ENCODE results near the gene BIN2.

The BIN2 gene

GRCh38 chr12:51253276-51253675 is 70.7 kb downstream of the BIN2 start:
- no peak for DNase-seq

GRCh38 chr12:51247523-51248206 is 76.3 kb downstream of the BIN2 start:
- no peak for DNase-seq

- peak in 1 of 2 experiments; percentile 10 for DNase-seq
These were observed 77.6 kb downstream of the BIN2 start for GRCh38 chr12:51246254-51246853.

- no peak for DNase-seq
These were observed 78.3 kb downstream of the BIN2 start for GRCh38 chr12:51245476-51246253.

- no peak for DNase-seq
These were observed 79.7 kb downstream of the BIN2 start for GRCh38 chr12:51244269-51244668.

- no peak for DNase-seq
These were observed 81.1 kb downstream of the BIN2 start for GRCh38 chr12:51242876-51243275.

- DNase-seq, result no peak
These were observed 81.9 kb downstream of the BIN2 start for GRCh38 chr12:51242120-51242519.

GRCh38 chr12:51240971-51241370 is 83.0 kb downstream of the BIN2 start:
- no peak for DNase-seq

- DNase-seq, result peak; percentile 73 to 94
These were observed 85.3 kb downstream of the BIN2 start, which contains the start of gene DAZAP2 for GRCh38 chr12:51238510-51239334. Gene DAZAP2 (plus strand): TSS chr12:51238826. CDS start chr12:51238908, 82 bp downstream.

- DNase-seq, result peak in 1 of 2 experiments; percentile 36
These were observed 85.9 kb downstream of the BIN2 start for GRCh38 chr12:51238037-51238509.

GRCh38 chr12:51234530-51234929 is 89.4 kb downstream of the BIN2 start:
- DNase-seq, result no peak

- no peak for DNase-seq
These were observed 91.3 kb downstream of the BIN2 start for GRCh38 chr12:51232642-51233041.

Measured in NCI-H524 (cell line).